K562 (cell line): Measurements from ENCODE around the gene POLR3GL. TPM values are rescaled to one million over a fixed set of nuclear protein-coding genes. Genes with fewer than 3 reads are reported as not detected.

Source experiments
- BRD4 ChIP-seq: fragments of 200-600 bp; sonication (generic); IDR thresholded peaks from 2 replicates; pipeline ENCODE4 v1.6.1; 2017; ENCODE audit warnings: inconsistent platforms
- CC2D1A ChIP-seq: fragments of 450-650 bp; IDR thresholded peaks from 2 replicates; pipeline ENCODE4 v1.6.1; 2017; ENCODE audit warnings: mild to moderate bottlenecking
- CREM ChIP-seq: IDR thresholded peaks from 2 replicates; pipeline ENCODE4 v1.6.1; 2014; ENCODE audit warnings: antibody characterized with exemption, low read depth
- FOXM1 ChIP-seq, 2 experiments: fragments of 450-650 bp in 1 of 2; sonication (generic) in 1 of 2; formaldehyde crosslinking in 1 of 2; IDR thresholded peaks; 2 replicates each; pipeline versions ENCODE4 v1.6.1 to v1.9.0; 2017 to 2022; ENCODE audit warnings: low read depth in 2 of 2, mild to moderate bottlenecking in 2 of 2, missing genetic modification reagents in 1 of 2, moderate library complexity in 1 of 2
- GABPB1 ChIP-seq: sonication (generic); formaldehyde crosslinking; IDR thresholded peaks from 2 replicates; pipeline ENCODE4 v1.8.0; 2022; ENCODE audit warnings: mild to moderate bottlenecking, missing genetic modification reagents
- NCOA1 ChIP-seq: fragments of 450-650 bp; IDR thresholded peaks from 2 replicates; pipeline ENCODE4 v1.6.1; 2016; ENCODE audit warnings: low read depth
- POLR3A ChIP-seq: IDR thresholded peaks from 2 replicates; pipeline ENCODE4 v1.6.1; 2011; ENCODE audit warnings: borderline replicate concordance, mild to moderate bottlenecking, moderate library complexity; ENCODE audit not compliant: insufficient read length, insufficient read depth; ENCODE audit errors: extremely low read depth
- RAD21 ChIP-seq, 2 experiments: fragments of 250-450 bp in 1 of 2; fragments of 450-650 bp in 1 of 2; sonication (Bioruptor Pico) in 1 of 2; formaldehyde crosslinking in 1 of 2; IDR thresholded peaks in 1 of 2; conservative IDR thresholded peaks in 1 of 2; 2 replicates each; pipeline versions ENCODE4 v1.4.0 to v1.8.0; 2020 to 2022; ENCODE audit warnings: mild to moderate bottlenecking in 2 of 2, moderate library complexity in 1 of 2
- polyA plus RNA-seq, 8 experiments: library from polyadenylated mRNA; depleted of rRNA in 4 of 8; stranded (reverse) in 5 of 8; unstranded in 3 of 8; fragments of >200 nt; fragmentation: Nextera tagmentation in 2 of 8; fragmentation: Illumina TruSeq in 1 of 8; extraction: Ambion mirVana in 2 of 8; extraction: Trizol in 1 of 8; gene quantifications; 2 replicates each; pipeline versions ENCODE4 v1.2.1 to v1.2.3, GENCODE V29; 2011 to 2014; ENCODE audit warnings: inconsistent platforms in 1 of 8, missing spikeins in 1 of 8
- total RNA-seq, 7 experiments: library from RNA; depleted of rRNA in 6 of 7; stranded (reverse); fragments of >200 nt in 6 of 7; fragmentation: Illumina TruSeq in 2 of 7; extraction: Trizol in 2 of 7; gene quantifications; 2 replicates each; pipeline versions ENCODE4 v1.2.1 to v1.2.3, GENCODE V29; 2011 to 2021; ENCODE audit warnings: low replicate concordance in 1 of 7
- TF ChIP-seq, protein P1 (sequence below): sonication (generic); formaldehyde crosslinking; IDR thresholded peaks from 2 replicates; pipeline ENCODE4 v1.8.1; 2023; ENCODE audit warnings: mild to moderate bottlenecking, missing genetic modification reagents
- TF ChIP-seq, protein P2 (sequence below): fragments of 450-650 bp; conservative IDR thresholded peaks from 2 replicates; pipeline ENCODE4 v1.6.1; 2016; ENCODE audit warnings: missing genetic modification characterization, low read depth, mild to moderate bottlenecking, control low read depth, missing compliant biosample characterization
- TF ChIP-seq, protein P3 (sequence below), 2 experiments: fragments of 450-650 bp in 1 of 2; sonication (generic) in 1 of 2; formaldehyde crosslinking in 1 of 2; IDR thresholded peaks; 2 replicates each; pipeline versions ENCODE4 v1.7.1 to v1.9.0; 2016 to 2022; ENCODE audit warnings: inconsistent platforms in 1 of 2, mild to moderate bottlenecking in 1 of 2, missing genetic modification reagents in 1 of 2
- TF ChIP-seq, protein P4 (sequence below): fragments of 250-450 bp; sonication (Bioruptor Pico); IDR thresholded peaks from 2 replicates; pipeline ENCODE4 v1.4.0; 2020; ENCODE audit warnings: borderline replicate concordance

Gene POLR3GL
- total and polyA plus RNA-seq, 9 of the 15 experiments (the other 6 are each of a cell fraction or from before 2014, with no cell fraction given) = 14.6 to 48.4 (median 38.2) TPM

DNA sequence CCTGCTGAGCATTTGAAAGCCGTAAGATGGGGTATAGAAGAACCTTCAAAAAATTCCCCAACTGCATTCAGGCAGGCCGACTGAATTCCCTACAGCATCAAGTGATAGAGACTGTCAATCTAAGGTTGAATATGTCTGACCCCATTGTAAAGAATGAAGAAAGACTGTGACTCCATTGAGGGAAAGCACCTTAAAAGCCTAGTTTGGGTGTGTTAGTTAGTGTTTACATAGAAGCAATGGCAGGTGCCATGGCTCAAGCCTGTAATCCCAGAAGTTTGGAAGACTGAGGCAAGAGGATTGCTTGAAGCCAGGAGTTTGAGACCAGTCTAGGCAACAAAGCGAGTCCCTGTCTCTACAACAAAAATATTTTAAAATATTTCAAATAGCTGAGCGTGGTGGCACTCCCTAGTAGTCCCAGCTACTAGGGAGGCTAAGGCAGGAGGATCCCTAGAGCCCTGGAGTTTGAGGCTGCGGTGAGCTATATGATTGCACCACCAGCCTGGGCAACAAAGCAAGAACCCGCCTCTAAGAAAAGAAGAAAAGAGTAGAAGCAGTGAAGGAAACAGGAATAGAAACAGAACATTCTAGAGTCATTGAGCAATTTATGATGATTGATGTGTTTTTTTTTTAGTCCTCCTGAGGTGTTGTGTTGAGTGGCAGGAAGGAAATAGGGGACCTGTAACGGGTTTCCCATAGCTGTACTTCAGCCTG lies 15.4 kb downstream of the POLR3GL start (continued):
- TF ChIP-seq RAD21 (CRISPR knock-in tag; conservative IDR thresholded peaks at IDR 0.05 in 1 of 2, IDR thresholded peaks at IDR 0.05 in 1 of 2) (no peak), FOXM1 (IDR thresholded peaks at IDR 0.05; ENCODE audit: low read depth) (no peak), FOXM1 (CRISPR knock-in tag; IDR thresholded peaks at IDR 0.05; ENCODE audit: low read depth) (no peak), NCOA1 (no peak; the same call in 1 of the 2 replicates), POLR3A (no peak), BRD4 (peak; percentile 32), CREM (no peak), CC2D1A (no peak), GABPB1 (CRISPR knock-in tag) (no peak)
- TF ChIP-seq, protein P1, sequence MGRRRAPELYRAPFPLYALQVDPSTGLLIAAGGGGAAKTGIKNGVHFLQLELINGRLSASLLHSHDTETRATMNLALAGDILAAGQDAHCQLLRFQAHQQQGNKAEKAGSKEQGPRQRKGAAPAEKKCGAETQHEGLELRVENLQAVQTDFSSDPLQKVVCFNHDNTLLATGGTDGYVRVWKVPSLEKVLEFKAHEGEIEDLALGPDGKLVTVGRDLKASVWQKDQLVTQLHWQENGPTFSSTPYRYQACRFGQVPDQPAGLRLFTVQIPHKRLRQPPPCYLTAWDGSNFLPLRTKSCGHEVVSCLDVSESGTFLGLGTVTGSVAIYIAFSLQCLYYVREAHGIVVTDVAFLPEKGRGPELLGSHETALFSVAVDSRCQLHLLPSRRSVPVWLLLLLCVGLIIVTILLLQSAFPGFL = no peak
- TF ChIP-seq, protein P2, sequence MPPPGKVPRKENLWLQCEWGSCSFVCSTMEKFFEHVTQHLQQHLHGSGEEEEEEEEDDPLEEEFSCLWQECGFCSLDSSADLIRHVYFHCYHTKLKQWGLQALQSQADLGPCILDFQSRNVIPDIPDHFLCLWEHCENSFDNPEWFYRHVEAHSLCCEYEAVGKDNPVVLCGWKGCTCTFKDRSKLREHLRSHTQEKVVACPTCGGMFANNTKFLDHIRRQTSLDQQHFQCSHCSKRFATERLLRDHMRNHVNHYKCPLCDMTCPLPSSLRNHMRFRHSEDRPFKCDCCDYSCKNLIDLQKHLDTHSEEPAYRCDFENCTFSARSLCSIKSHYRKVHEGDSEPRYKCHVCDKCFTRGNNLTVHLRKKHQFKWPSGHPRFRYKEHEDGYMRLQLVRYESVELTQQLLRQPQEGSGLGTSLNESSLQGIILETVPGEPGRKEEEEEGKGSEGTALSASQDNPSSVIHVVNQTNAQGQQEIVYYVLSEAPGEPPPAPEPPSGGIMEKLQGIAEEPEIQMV (tag) = peak; percentile 16
- TF ChIP-seq, protein P3, sequence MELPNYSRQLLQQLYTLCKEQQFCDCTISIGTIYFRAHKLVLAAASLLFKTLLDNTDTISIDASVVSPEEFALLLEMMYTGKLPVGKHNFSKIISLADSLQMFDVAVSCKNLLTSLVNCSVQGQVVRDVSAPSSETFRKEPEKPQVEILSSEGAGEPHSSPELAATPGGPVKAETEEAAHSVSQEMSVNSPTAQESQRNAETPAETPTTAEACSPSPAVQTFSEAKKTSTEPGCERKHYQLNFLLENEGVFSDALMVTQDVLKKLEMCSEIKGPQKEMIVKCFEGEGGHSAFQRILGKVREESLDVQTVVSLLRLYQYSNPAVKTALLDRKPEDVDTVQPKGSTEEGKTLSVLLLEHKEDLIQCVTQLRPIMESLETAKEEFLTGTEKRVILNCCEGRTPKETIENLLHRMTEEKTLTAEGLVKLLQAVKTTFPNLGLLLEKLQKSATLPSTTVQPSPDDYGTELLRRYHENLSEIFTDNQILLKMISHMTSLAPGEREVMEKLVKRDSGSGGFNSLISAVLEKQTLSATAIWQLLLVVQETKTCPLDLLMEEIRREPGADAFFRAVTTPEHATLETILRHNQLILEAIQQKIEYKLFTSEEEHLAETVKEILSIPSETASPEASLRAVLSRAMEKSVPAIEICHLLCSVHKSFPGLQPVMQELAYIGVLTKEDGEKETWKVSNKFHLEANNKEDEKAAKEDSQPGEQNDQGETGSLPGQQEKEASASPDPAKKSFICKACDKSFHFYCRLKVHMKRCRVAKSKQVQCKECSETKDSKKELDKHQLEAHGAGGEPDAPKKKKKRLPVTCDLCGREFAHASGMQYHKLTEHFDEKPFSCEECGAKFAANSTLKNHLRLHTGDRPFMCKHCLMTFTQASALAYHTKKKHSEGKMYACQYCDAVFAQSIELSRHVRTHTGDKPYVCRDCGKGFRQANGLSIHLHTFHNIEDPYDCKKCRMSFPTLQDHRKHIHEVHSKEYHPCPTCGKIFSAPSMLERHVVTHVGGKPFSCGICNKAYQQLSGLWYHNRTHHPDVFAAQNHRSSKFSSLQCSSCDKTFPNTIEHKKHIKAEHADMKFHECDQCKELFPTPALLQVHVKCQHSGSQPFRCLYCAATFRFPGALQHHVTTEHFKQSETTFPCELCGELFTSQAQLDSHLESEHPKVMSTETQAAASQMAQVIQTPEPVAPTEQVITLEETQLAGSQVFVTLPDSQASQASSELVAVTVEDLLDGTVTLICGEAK (IDR thresholded peaks at IDR 0.05) = no peak
- TF ChIP-seq, protein P3 (CRISPR knock-in tag; IDR thresholded peaks at IDR 0.05) = no peak
- TF ChIP-seq, protein P4, sequence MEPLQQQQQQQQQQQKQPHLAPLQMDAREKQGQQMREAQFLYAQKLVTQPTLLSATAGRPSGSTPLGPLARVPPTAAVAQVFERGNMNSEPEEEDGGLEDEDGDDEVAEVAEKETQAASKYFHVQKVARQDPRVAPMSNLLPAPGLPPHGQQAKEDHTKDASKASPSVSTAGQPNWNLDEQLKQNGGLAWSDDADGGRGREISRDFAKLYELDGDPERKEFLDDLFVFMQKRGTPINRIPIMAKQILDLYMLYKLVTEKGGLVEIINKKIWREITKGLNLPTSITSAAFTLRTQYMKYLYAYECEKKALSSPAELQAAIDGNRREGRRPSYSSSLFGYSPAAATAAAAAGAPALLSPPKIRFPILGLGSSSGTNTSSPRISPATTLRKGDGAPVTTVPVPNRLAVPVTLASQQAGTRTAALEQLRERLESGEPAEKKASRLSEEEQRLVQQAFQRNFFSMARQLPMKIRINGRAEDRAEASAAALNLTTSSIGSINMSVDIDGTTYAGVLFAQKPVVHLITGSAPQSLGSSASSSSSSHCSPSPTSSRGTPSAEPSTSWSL (CRISPR knock-in tag) = no peak
